Endothelial cell (in vitro differentiated cells): ENCODE results near the gene ATP6V1B1. TPM values are rescaled to one million over a fixed set of nuclear protein-coding genes. Genes with fewer than 3 reads are reported as not detected.

ENCODE experiments used
- DNase-seq: peaks from one replicate; pipeline ENCODE4 v3.0.0; 2021; ENCODE audit warnings: low spot score
- H3K27ac Mint-ChIP-seq: one replicate; pipeline ENCODE4 v1.8.0; 2021; ENCODE audit warnings: mixed read lengths, inconsistent platforms; ENCODE audit not compliant: unreplicated experiment
- H3K27me3 Mint-ChIP-seq: one replicate; pipeline ENCODE4 v1.8.0; 2021; ENCODE audit warnings: mild to moderate bottlenecking, moderate library complexity, mixed read lengths, inconsistent platforms; ENCODE audit not compliant: unreplicated experiment
- H3K36me3 Mint-ChIP-seq: one replicate; pipeline ENCODE4 v1.8.0; 2021; ENCODE audit warnings: mild to moderate bottlenecking, low read depth, mixed read lengths, inconsistent platforms; ENCODE audit not compliant: unreplicated experiment
- H3K4me1 Mint-ChIP-seq: one replicate; pipeline ENCODE4 v1.8.0; 2021; ENCODE audit warnings: mild to moderate bottlenecking, mixed read lengths, inconsistent platforms; ENCODE audit not compliant: unreplicated experiment
- H3K4me3 Mint-ChIP-seq: one replicate; pipeline ENCODE4 v1.8.0; 2021; ENCODE audit warnings: mild to moderate bottlenecking, mixed read lengths, inconsistent platforms; ENCODE audit not compliant: unreplicated experiment
- H3K9me3 Mint-ChIP-seq: one replicate; pipeline ENCODE4 v1.8.0; 2021; ENCODE audit warnings: mixed read lengths, inconsistent platforms; ENCODE audit not compliant: unreplicated experiment
- total RNA-seq: library from RNA; stranded (reverse); fragmentation: NEBNext Ultra II Directional; extraction: Animal tissue kit (Norgen Biotek cat#: 25700); gene quantifications from one replicate; pipeline ENCODE4 v1.2.1, GENCODE V29; 2021; ENCODE audit not compliant: unreplicated experiment
- TF ChIP-seq, protein P1 (sequence below): fragments of 200-600 bp; sonication (generic); IDR thresholded peaks from one replicate; pipeline ENCODE4 v1.5.0; 2021; ENCODE audit warnings: antibody characterized with exemption; ENCODE audit not compliant: unreplicated experiment

The ATP6V1B1 gene
- total RNA-seq, 1 donor from 2014 or later = not detected

DNA sequence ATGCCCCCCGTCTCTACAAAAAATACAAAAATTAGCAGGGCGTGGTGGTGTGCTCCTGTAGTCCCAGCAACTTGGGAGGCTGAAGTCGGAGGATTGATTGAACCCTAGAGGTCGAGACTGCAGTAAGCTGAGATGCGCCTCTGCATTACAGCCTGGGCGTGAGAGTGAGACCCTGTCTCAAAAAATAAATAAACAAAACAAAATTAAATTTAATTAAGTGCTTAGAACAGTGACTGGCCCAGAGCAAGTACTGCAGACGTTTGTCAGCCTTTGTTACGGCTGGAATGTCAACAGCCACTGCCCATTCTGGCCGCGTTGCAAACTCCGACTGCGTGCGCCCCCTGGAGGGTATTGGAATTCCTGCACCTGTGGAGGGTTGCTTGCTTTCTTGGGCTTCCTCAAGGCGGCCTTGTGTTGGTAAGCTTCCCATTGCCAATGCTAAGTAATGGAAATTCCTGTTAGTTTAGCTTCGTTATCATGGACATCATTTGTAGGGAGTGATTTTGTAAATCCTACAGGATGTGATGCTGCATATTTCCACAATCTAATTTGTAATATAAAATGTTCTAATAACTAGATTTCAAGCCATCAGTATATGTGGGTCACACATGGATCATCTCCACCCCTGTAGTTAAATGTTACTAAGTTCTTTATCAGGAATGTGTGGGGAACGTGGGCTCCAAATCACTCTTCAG, 15.9 kb upstream of the ATP6V1B1 start:
- Mint-ChIP-seq H3K4me3 (no peak overlapping the region), H3K4me1 (peaks cover 28% of the 10 kb centered on the region), H3K36me3 (peaks cover 6% of the 10 kb centered on the region), H3K27me3 (peaks cover 5% of the 10 kb centered on the region), H3K9me3 (no peaks in the 10 kb centered on the region), H3K27ac (no peak overlapping the region)
- DNase-seq = peak; percentile 96
- TF ChIP-seq, protein P1, sequence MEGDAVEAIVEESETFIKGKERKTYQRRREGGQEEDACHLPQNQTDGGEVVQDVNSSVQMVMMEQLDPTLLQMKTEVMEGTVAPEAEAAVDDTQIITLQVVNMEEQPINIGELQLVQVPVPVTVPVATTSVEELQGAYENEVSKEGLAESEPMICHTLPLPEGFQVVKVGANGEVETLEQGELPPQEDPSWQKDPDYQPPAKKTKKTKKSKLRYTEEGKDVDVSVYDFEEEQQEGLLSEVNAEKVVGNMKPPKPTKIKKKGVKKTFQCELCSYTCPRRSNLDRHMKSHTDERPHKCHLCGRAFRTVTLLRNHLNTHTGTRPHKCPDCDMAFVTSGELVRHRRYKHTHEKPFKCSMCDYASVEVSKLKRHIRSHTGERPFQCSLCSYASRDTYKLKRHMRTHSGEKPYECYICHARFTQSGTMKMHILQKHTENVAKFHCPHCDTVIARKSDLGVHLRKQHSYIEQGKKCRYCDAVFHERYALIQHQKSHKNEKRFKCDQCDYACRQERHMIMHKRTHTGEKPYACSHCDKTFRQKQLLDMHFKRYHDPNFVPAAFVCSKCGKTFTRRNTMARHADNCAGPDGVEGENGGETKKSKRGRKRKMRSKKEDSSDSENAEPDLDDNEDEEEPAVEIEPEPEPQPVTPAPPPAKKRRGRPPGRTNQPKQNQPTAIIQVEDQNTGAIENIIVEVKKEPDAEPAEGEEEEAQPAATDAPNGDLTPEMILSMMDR = peak; percentile 95

DNA sequence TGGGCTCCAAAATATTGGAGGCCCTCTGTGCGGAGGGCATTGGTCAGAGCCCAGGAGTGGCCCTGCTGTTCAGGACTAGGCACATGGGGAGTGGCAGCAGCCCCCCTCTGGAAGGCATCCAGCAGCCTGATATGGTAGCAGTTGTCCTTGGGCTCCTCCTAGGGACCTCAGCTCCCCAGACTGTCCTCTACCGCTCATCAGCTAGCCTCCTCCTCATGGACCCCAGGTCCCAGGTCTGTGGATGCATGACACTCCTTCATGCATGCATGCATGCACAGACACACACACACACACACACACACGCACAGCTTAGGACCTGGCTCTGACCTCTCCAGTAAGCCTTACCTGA, 15.4 kb upstream of the ATP6V1B1 start:
- DNase-seq = no peak
- Mint-ChIP-seq H3K9me3 (no peaks in the 10 kb centered on the region), H3K4me1 (peaks cover 33% of the 10 kb centered on the region), H3K27me3 (peaks cover 9% of the 10 kb centered on the region), H3K4me3 (no peak overlapping the region), H3K27ac (no peak overlapping the region), H3K36me3 (peaks cover 10% of the 10 kb centered on the region)
- TF ChIP-seq, protein P1 = no peak

DNA sequence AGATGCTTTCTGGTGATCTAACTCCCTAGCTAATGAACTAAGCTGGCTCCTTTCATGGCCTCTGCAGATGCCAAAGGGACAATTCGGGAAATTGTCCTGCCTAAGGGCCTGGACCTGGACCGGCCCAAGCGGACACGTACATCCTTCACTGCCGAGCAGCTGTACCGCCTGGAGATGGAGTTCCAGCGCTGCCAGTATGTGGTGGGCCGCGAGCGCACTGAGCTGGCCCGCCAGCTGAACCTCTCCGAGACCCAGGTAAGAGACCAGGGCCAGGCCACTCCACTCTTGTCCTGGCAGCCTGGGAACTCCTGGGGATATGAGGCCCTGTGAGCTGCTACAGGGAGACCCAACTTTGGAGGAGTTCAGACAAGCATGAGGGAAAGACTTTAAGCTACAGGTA, 14.7 kb upstream of the ATP6V1B1 start:
- DNase-seq = no peak
- peak overlapping the region; percentile 6 for H3K27ac Mint-ChIP-seq

DNA sequence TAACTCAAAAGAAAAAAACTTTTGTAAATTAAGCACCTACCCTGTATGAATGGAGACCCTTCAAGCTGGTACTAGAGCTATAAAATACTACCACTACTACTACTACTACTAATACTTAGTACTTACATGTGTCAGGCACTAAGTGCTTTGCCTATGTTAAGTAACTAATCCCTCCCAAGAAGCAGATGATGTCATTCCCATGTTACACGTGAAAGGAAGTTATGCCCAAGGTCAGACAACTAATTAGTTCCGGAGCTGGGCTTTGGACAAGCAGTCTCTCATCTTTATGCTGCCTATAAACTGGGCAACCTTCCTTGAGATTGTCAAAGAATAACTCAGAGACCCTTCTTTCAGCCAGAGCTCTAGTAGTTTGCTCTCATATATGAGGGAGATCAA, 13.9 kb upstream of the ATP6V1B1 start:
- TF ChIP-seq, protein P1 = no peak
- Mint-ChIP-seq H3K9me3 (no peaks in the 10 kb centered on the region), H3K36me3 (peaks cover 11% of the 10 kb centered on the region), H3K4me3 (peak overlapping the region; percentile 62), H3K27me3 (peaks cover 9% of the 10 kb centered on the region), H3K4me1 (peaks cover 36% of the 10 kb centered on the region), H3K27ac (peak overlapping the region; percentile 95)
- DNase-seq = no peak

More for the DNA sequence above, 14.7 kb upstream of the ATP6V1B1 start:
- no peak overlapping the region for H3K4me3 Mint-ChIP-seq
- H3K9me3 Mint-ChIP-seq = no peaks in the 10 kb centered on the region
- peaks cover 36% of the 10 kb centered on the region for H3K4me1 Mint-ChIP-seq
- TF ChIP-seq, protein P1 = no peak
- peaks cover 9% of the 10 kb centered on the region for H3K27me3 Mint-ChIP-seq
- peaks cover 11% of the 10 kb centered on the region for H3K36me3 Mint-ChIP-seq
